Glomerular endothelial cell (primary cell): ENCODE measurements around the gene EPAS1. TPM values are rescaled to one million over a fixed set of nuclear protein-coding genes. Genes with fewer than 3 reads are reported as not detected.

Experiments
- DNase-seq: peaks from one replicate; pipeline ENCODE4 v3.0.0-alpha.2; 2011; ENCODE audit warnings: low read depth, low spot score; ENCODE audit errors: extremely low read depth
- total RNA-seq: library from RNA; depleted of rRNA; stranded (reverse); fragments of >200 nt; gene quantifications from 2 replicates; pipeline ENCODE4 v1.2.3, GENCODE V29; 2015

Gene EPAS1
- total RNA-seq, 1 donor from 2014 or later, result 676 TPM

DNA sequence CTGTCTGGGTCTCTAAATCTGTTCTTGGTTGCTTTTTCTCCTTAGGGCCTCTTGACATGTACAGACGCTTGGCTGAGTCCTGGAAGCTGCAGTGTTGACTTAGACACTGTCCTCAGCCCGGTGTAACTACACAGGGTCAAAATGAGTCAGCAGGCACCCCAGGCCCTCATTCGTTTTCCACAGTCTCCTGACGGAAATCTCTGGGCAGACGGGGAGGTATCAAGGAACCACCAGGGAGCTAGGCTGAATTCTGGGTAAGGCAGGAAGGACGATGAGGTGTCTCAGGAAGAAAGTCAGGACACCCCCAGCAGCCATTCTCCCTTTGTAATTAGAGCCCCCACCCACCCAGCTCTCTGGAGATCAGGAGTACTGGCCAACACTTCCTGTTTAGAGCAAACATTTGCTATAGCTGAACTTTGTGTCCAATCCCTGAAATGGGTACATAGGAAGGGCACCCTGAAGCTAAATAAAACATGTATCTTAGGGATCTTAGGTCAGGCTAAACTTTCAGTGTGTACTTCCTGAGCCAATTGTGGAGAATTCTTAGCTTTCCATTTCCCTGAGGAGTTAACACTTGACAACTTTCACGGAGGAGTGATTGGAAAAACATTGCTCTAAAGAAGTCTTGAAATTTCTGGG, 23.9 kb upstream of the EPAS1 start:
- DNase-seq, result no peak

DNA sequence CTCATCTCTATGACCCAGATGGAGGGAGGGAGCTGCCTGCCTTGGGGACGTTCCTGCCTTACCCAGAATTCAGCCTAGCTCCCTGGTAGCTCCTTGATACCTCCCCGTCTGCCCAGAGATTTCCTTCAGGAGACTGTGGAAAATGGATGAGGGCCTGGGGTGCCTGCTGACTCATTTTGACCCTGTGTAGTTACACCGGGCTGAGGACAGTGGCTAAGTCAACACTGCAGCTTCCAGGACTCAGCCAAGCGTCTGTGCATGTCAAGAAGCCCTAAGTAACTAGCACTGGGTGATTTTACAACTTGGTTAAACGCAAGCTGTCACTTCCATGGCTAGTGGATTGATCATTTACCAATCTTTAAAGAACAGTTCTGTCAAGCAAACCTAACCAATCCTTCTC, 23.3 kb upstream of the EPAS1 start:
- no peak for DNase-seq

DNA sequence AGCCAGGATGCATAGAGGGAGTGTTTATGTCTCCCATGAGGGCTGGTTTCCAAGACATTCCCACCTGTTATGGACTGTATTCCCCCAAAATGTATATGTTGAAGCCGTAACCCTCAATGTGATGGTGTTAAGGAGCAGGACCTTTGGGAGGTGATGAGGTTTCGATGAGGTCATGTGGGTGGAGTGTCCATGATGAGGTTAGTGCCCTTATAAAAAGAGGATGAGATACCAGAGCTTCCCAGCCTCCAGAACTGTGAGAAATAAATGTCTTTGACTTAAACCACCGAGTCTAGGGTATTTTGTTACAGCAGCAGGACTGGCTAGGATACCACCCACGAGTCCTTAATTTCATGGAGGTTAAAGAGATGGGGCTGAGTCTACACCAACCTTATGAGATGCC, 22.6 kb upstream of the EPAS1 start:
- DNase-seq, result no peak

DNA sequence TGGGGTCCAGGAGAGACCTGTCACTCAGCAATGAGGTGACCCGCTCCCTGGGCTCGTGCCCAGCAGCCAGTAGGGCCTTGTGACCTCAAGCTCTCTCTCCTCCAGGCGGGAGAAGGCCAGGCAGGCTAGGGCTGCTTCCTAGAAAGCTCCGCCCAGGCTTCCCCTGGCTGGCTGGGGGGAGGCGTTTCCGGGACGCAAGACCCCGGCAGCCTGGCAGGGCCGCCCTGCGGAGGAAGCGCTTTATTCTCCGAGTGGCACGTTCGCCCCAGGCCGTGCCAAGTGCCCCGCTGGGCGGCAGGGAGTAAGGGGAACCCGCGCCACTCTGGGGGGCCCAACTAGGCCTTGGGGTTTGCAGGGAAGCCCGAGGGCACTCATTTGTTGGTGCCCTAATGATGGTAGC, 21.2 kb upstream of the EPAS1 start:
- DNase-seq, result no peak

DNA sequence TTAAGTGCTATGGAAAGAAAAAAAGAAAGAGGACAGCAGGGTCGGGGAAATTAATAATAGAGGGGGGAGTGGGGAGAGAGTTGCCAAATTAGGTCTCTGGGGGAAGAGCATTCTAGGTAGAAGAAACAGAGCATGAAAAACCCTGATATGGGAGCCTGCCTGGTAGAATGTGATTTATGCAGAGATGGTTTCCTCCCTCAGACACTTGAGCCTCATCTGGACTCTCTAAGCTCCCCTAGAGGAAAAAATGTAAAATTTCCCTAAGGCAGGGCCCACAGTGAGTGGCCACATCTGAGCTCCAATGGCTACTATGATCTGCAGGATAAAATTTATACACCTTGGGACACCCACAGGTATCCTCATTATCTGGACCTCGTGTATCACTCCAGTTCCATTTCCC, 20.6 kb upstream of the EPAS1 start:
- no peak for DNase-seq

DNA sequence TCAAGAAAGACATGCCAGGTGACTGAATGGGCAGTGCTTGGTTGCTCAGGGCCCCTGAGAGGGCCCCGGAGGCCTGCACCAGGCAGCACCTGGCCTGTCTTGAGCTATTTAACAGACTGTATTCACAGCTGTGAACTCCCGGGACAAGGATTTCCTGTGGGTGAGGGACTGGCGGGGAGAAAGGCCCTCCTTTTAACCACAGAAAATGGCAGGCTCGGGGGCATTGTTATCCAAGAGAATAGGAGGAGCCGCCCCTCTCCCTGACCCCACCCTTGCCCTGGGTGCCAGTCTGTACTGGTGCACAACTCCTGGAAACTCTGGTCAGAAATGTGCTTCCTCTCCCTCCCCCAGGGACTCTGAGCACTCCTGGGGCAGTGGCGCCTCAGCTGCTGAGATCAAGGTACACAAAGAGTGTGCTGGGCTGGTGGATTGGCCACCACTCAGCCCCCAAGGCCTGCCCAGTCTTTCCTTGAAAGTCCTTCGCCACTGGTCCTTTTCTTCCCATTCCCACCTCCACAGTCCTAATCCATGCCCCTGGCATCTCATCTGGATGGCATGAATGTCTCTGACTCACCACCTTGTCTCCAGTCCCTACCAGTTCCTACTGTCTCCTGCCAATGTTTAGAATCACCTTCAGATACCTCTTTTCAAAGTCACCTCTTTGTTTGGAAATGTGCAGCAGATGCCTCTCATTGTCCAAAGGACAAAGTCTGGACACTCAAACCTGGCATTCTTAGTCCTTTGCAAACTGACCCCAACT, 19.6 kb upstream of the EPAS1 start:
- no peak for DNase-seq

DNA sequence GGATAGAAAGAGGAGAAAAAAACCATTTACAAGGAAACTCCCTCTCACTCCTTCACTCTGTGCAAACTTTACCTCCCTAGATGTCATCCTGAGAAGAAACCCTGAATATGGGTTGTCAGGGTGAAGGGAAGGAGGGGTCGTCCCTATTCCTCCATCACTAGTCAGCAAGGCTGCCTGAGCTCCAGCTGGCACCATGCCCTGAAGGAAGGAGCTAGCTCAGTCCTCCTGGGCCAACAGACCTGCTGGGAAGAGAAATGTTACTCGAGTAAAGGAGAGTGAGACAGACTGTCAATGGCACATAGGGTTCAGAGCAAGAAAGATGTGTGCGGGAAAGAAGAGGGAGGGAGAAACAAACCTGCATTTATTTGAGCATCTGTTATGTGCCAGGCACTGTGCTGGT, 18.3 kb upstream of the EPAS1 start:
- DNase-seq, result no peak

DNA sequence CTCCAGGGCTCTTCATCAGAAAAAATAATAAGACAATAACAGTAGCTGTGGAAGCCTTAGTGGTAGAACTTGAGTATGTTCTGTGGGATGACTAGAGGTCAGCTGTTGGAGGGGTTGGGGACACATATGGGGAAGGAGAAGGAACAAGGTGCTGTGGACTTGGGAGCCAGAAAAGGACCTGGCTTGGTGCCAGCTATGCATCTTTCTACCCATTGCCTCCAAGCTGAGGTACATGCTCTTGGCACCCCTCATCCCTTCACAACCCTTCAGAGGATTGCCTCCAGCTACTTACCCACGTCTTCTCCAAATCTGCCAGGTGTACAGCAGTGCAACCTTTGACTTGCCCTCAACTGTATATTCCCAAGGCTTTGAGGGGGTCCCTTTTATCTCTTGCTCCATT, 15.3 kb upstream of the EPAS1 start:
- DNase-seq, result no peak

DNA sequence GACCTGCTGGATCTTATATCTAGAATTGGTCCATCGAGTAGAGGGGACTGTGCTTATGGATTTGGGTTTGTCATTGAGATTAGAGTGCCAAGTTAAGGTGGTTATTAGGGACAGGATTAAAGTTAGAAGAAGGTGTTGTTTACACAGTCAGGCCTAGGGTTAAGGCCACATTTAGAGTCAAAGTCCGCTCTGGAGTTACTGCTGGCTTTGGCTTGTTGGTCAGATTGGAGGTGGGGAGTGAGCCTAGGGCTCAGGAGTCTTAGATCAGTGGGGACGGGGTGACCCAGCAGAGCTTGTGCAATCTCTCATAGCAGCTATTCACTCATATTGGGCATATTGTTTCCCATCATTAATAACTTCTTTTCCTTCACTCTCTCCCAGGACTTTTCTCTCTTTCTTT, 13.5 kb upstream of the EPAS1 start:
- DNase-seq, result no peak

DNA sequence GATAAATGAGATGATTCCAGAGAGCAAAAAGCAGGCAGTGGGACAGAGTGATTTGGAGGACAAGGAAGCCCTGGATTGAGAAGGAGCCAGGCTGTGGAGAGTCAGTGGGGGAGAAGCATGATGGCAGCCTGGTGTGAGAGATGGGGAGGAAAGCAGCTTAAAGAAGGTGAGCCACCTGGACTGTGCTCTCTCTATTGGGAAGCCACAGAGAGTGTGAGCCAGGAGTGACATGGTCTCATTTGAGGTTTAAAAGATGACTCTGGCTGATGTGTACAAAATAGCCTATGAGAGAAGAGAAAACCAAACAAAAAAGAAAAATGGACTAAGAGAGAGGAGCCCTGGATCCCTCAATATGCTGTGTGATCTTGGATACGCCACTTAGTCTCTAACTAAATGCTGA, 12.9 kb upstream of the EPAS1 start:
- DNase-seq, result no peak

DNA sequence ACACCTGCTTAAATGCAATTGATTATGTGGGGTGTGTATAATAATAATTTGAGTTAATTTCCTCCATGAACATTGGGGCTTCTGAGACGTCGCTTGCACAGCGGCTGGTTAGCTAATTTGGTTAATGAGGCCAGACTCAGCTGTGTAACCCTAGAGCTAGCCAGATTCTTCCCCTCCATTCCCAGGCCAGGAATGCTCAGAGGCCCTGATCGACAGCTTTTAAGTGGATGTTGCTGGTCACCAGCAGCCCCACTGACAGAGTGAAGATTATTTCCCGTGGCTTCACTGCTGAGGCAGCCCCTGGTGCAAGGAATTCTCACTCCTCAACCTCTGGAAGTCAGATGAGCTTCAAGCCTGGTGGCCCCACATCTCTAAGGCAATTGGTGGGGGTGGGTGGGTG, 12.4 kb upstream of the EPAS1 start:
- no peak for DNase-seq

DNA sequence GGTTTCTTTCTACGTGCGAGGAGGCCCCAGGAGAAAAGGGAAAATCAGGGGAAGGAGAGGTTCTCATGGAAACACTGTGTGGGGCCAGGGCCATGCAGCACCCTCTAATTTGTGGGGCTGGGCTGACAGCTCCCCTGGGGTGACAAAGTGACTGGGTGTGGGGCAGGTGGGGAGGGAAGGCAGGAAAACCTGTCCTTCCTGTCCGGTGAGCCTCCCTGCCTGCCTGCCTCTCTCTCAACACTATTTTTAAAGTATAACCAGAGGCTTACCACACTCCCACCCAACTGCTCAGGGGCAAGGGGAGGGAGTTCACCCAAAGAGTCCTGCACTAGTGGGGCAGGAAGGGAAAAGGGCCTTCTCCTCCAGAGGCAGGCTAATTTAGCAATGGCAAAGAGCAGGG, 10.5 kb upstream of the EPAS1 start:
- DNase-seq, result no peak

DNA sequence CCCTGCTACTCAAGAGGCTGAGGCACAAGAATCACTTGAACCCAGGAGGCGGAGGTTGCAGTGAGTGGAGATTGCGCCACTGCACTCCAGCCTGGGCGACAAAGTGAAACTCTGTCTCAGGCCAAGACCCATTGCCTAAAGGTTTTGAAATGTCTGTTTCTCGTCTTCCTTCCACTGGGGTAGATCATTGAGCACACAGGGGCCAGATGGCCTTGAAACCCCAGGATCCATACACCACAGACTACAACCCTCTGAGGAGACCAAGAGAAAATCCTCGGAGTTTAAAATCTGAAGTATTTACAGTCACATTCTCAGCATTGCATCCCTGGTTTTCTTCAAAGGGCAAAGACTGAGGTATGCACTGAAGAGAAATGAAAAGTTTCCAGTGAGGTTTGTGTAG, 7.1 kb upstream of the EPAS1 start:
- DNase-seq, result no peak

DNA sequence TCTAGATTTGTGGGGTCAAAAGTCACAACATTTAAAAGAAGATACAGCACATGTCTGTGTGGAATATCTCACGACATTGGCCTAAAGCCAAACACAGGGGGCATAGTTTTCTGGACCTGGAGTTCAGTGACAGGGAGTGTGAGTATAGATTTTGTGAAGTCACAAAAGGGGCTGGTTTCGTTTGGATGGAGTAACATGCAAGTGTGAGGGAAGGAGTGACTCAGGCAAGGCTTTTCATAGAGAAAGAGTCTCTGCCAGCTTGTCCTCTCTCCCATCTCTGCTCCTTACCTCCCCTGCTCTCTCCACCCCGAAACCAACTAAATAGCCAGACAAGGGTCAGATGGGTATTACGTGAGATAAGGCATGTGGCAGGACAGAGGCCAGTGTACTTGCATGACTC, 3.7 kb upstream of the EPAS1 start:
- no peak for DNase-seq

DNA sequence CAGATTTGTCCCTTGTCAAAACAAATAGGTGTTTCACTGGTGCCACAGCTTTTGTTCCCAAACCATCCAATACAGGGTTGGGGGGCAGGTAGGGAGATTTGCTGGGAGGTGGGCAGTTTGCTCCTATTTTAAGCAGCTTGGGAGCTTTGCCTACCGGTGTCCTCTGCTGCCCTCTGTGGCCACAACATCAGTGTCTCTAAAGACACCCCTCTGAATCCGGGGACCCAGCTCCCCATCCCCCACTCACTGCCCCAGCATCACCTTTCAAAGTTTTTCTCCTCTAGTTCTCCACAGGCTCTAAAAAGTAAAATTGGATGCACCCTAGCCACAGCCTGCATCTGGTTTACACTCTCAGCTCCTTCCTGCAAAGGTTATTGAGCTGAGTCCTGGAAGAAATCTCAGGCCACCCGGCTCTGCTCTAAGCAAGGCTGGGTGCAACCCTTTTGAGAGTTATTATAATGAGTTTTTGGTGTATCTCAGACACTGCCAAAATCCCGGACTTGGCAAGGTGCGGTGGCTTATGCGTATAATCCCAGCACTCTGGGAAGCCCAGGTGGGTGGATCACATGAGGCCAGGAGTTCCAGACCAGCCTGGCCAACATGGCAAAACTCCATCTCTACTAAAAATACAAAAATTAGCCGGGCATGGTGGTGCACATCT, 2.9 kb upstream of the EPAS1 start:
- no peak for DNase-seq

DNA sequence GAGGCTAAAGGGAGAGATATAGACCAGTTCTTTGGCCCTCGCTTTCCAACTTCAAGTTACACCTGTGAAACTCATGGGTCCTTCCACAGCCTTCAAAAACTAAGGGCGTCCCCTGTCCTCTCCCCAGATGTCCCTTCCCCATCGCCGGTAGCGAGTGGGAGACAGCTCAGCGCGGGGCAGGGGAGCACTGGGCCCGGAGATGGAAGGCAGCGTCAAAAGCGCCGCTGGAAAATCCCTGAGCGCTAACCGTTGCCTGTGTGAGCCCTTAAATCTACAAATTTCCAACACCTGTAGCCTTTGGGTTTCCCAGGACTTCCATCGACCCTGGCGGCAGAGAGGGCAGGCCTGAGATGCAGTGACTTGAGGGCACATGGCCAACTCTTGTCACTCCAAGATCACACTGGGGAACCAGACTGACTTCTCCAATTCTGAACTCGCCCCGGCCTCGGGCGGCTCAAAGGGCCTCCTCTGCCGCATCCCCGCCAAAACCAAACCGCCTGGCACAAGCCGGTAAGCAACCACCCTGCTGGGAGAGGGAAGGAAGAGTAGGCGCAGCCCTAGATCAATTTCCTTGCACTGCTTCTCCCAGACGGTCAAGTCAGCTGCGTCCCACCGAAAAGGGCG, 879 bp upstream of the EPAS1 start:
- DNase-seq, result no peak

DNA sequence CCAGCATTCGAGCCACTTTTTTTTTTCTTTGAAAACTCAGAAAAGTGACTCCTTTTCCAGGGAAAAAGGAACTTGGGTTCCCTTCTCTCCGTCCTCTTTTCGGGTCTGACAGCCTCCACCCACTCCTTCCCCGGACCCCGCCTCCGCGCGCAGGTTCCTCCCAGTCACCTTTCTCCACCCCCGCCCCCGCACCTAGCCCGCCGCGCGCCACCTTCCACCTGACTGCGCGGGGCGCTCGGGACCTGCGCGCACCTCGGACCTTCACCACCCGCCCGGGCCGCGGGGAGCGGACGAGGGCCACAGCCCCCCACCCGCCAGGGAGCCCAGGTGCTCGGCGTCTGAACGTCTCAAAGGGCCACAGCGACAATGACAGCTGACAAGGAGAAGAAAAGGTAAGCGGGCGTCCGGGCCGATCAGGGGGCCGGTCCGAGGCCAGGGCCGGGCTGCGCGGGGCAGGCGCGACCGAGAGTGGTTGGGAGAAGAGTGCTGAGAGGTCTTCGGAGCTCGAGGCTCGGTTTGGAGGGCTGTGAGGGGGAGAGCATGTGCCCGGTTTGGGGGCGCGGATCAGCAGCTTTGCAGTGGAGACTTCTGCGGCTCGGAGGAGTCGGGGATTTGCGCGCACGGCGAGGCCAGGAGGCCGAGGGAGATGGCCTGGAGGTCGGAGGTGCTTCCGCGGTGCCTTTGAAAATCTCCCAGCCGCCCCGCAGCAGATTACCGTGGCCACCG, 502 bp downstream of the EPAS1 start:
- DNase-seq, result no peak

DNA sequence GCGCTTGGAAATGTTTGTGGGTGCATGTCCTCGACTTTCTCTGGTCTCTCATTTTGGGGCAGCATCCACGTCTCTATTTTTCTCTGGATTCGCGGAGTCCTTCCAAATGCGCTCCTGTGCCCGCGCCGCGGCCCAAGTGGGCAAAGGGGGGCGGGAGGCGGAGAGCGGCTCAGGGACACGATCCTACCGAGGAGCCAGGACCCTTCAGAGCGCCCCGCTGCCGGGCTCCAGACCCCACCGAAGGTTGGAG, 990 bp downstream of the EPAS1 start:
- DNase-seq, result no peak

DNA sequence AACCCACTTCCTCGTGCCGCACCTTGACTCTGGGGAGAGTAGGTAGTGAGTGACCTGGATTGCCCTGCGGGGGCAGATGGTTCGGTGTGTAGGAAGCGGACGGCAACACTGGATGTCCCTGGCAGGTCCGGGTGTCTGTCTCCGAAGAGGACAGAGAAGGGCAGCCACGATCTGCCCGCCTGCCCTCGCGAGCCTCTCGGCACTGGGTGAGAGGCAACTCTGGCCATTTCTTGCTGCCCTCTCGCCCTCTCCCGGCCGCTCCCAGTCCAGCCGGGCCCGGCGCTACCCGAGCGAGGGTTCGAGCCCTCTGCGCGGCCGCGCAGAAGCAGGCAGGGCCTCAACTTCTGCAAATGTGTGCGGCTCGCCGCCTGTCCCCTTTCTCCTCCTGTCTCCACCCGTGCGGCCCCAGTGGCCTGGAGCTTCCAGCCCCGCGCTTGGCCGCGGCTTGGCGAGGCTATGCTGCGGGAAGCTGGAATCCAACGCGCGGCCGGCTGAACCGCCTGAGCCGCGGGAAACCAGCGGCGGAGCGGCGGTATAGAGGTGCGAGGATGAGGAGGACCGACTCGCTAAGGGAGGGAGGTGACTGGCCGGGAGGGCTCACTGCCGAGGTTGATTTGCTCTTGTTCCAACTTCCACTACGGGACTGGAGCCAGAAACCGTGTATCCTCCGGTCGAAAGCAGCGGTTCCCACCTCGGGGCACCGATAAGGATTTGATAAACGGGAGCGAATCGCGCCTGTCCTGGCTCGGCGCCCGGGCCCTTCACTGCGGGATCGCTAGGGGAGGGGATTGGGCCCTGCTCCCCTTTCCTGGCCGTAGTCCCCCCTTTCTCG, 1.5 kb downstream of the EPAS1 start:
- no peak for DNase-seq
